ENCODE results near the gene CIP2A. TPM values are rescaled to one million over a fixed set of nuclear protein-coding genes. Genes with fewer than 3 reads are reported as not detected.

CIP2A gene
- total RNA-seq, 4 donors from 2014 or later, result 0.61 to 1.9 (median 0.96) TPM

DNA sequence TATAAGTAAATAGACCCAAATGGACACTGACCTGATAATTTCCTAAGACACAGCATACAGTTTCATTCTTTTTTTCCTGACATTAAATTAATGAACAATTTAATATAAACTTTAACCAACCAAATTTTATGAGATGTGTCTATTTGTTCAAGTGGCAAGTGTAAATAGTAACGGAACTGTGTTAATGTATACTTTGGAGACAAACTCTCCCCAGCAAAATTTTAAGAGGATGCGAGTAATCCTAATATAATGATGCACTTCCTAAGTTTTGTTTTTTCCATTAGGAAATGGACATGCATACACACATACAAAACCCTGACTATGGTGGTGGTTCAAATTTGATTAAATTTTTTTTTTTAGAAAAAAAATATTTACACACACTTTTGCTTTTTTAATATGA, 40.4 kb downstream of the CIP2A start:
- intact Hi-C loops (cut with DNase I; ENCODE audit: low total_unique reads) (no loop called here), in situ Hi-C loops (cut with MboI; ENCODE audit: low sequenced_read_pairs in 4 of 4) (no loop called here)
- no peak for ATAC-seq

DNA sequence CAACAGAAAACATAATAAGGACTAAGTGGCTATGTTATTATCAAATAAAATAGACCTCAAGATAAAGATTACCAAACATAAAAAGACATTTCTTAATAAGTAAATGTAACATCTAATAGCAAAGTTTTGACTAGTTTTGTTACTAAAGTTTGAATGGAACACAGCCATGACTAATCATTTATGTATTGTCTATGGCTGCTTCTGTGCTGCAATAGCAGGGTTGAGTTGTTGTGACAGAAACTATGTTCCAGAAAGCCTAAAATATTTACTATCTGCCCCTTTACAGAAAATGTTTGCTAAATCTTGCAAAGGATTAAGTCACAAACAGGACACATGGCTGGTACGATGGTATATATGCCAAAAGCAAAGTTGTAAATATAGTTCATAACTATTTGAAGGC, 40.9 kb downstream of the CIP2A start:
- intact Hi-C loops (cut with DNase I; ENCODE audit: low total_unique reads) (no loop called here), in situ Hi-C loops (cut with MboI; ENCODE audit: low sequenced_read_pairs in 4 of 4) (no loop called here)
- no peak for ATAC-seq

More for the DNA sequence above, 40.4 kb downstream of the CIP2A start:
- TF ChIP-seq POLR2A (IDR thresholded peaks at IDR 0.05), result no peak
- TF ChIP-seq, protein P1, sequence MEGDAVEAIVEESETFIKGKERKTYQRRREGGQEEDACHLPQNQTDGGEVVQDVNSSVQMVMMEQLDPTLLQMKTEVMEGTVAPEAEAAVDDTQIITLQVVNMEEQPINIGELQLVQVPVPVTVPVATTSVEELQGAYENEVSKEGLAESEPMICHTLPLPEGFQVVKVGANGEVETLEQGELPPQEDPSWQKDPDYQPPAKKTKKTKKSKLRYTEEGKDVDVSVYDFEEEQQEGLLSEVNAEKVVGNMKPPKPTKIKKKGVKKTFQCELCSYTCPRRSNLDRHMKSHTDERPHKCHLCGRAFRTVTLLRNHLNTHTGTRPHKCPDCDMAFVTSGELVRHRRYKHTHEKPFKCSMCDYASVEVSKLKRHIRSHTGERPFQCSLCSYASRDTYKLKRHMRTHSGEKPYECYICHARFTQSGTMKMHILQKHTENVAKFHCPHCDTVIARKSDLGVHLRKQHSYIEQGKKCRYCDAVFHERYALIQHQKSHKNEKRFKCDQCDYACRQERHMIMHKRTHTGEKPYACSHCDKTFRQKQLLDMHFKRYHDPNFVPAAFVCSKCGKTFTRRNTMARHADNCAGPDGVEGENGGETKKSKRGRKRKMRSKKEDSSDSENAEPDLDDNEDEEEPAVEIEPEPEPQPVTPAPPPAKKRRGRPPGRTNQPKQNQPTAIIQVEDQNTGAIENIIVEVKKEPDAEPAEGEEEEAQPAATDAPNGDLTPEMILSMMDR (IDR thresholded peaks at IDR 0.05 in 4 of 5, conservative IDR thresholded peaks at IDR 0.05 in 1 of 5), result no peak
- Histone ChIP-seq H3K9me3 (no peaks in the 10 kb centered on the region), H3K27me3 (no peaks in the 10 kb centered on the region), H3K36me3 (no peaks in the 10 kb centered on the region), H3K27ac (no peak overlapping the region), H3K4me1 (peaks cover 0 to 7% of the 10 kb centered on the region in 2 donors), H3K4me3 (no peak overlapping the region)
- DNase-seq, result no peak

DNA sequence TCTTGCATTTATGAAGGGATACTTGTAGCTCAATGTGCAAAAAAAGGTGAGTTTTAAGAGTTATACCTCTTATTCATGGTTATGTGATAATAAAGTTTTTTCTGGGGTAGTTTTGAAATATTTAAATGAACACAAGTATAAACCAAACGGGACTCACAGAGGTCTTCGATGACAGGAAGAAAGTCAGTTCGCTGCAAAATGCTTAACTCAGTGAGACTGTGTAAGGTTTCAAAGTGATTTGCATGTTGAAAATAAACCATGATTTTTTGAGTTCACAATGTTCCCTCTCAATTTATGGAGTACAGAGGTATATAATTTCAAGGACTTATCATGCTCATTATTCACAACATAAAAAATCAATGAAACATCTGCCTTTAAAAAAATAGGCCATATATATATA, 42.5 kb downstream of the CIP2A start:
- Histone ChIP-seq H3K9me3 (no peaks in the 10 kb centered on the region), H3K36me3 (no peaks in the 10 kb centered on the region), H3K4me1 (peaks cover 0 to 7% of the 10 kb centered on the region in 2 donors), H3K27me3 (no peaks in the 10 kb centered on the region), H3K4me3 (peak overlapping the region in 2 of 4 donors; percentile 5 to 7), H3K27ac (no peak overlapping the region)
- intact Hi-C loops (cut with DNase I; ENCODE audit: low total_unique reads) (no loop called here), in situ Hi-C loops (cut with MboI; ENCODE audit: low sequenced_read_pairs in 4 of 4) (no loop called here)
- no peak for DNase-seq
- no peak for TF ChIP-seq POLR2A (IDR thresholded peaks at IDR 0.05)
- TF ChIP-seq, protein P1 (IDR thresholded peaks at IDR 0.05 in 4 of 5, conservative IDR thresholded peaks at IDR 0.05 in 1 of 5), result no peak
- ATAC-seq, result no peak

More for the DNA sequence above, 40.9 kb downstream of the CIP2A start:
- H3K27ac ChIP-seq, result no peak overlapping the region
- DNase-seq, result no peak
- H3K4me3 ChIP-seq, result no peak overlapping the region
- H3K27me3 ChIP-seq, result no peaks in the 10 kb centered on the region
- H3K36me3 ChIP-seq, result no peaks in the 10 kb centered on the region
- no peak for TF ChIP-seq POLR2A (IDR thresholded peaks at IDR 0.05)
- TF ChIP-seq, protein P1 (IDR thresholded peaks at IDR 0.05 in 4 of 5, conservative IDR thresholded peaks at IDR 0.05 in 1 of 5), result no peak
- H3K4me1 ChIP-seq, result peaks cover 0 to 7% of the 10 kb centered on the region in 2 donors
- no peaks in the 10 kb centered on the region for H3K9me3 ChIP-seq

DNA sequence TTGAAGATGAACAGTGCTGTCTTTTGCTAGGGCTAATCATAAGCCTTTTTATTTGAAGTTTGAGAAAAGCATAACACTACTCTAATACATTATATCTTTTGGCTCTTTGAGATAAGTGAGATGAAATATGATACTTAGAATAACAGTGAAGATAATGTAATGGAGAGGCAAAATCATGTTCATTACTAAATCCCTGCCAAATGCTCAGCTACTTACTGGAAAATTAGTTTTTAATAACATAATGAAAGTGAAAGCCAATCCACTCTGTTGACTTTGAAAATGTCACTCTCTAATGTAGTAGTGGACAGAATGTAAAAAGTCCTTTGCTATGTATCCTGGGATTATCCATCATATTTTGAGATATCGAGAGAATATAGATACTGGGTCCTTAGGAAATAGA, 43.0 kb downstream of the CIP2A start:
- Histone ChIP-seq H3K4me3 (peak overlapping the region in 3 of 4 donors; percentile 3 to 7 (median 5)), H3K36me3 (no peaks in the 10 kb centered on the region), H3K27me3 (no peaks in the 10 kb centered on the region), H3K9me3 (no peaks in the 10 kb centered on the region), H3K27ac (no peak overlapping the region), H3K4me1 (peaks cover 0 to 7% of the 10 kb centered on the region in 2 donors)
- TF ChIP-seq, protein P1 (IDR thresholded peaks at IDR 0.05 in 4 of 5, conservative IDR thresholded peaks at IDR 0.05 in 1 of 5), result no peak
- no peak for TF ChIP-seq POLR2A (IDR thresholded peaks at IDR 0.05)
- intact Hi-C loops (cut with DNase I; ENCODE audit: low total_unique reads) (no loop called here), in situ Hi-C loops (cut with MboI; ENCODE audit: low sequenced_read_pairs in 4 of 4) (no loop called here)
- DNase-seq (no peak), ATAC-seq (no peak)

DNA sequence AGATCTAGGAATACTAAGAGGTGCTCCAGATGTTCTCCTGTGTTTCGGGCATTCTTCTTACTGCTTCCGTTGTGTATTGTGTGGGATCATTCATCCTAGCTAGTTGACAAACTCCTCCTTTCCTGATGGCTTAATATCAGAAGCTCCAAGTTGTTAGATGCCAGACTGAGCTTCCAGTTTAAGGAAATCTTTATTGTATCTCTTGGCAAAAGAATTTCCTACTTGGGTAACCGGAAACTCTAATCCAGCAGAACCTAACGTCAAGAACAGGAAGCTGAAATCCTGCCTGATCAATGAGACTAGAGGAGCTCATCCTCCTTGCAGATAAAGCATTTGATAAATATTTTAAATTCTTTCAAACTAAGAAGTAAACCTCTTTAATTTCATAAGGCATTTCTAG, 51.2 kb downstream of the CIP2A start:
- TF ChIP-seq, protein P1 (IDR thresholded peaks at IDR 0.05 in 4 of 5, conservative IDR thresholded peaks at IDR 0.05 in 1 of 5), result no peak
- TF ChIP-seq POLR2A (IDR thresholded peaks at IDR 0.05), result no peak
- H3K27ac ChIP-seq, result no peak overlapping the region
- in situ Hi-C loops (cut with MboI; ENCODE audit: low sequenced_read_pairs in 4 of 4) (no loop called here), intact Hi-C loops (cut with DNase I; ENCODE audit: low total_unique reads) (no loop called here)
- H3K9me3 ChIP-seq, result no peaks in the 10 kb centered on the region
- H3K27me3 ChIP-seq, result no peaks in the 10 kb centered on the region
- ATAC-seq, result no peak
- no peaks in the 10 kb centered on the region for H3K36me3 ChIP-seq
- no peaks in the 10 kb centered on the region for H3K4me1 ChIP-seq
- no peak overlapping the region for H3K4me3 ChIP-seq
- no peak for DNase-seq

Measured in gastrocnemius medialis (tissue), 4 donors.